Head of caudate nucleus (tissue), 42 donors: ENCODE data around the gene PRAMEF18.
"Not testable (repeated sequence)": the region's sequence is repeated elsewhere in the genome, so short reads cannot be mapped to it uniquely, and the experiment has no call there.

Experiments
- DNase-seq, 42 donors: peaks; one replicate each; pipeline versions ENCODE4 v3.0.0 to v3.0.0-alpha.2; 2020 to 2021; ENCODE audit warnings: mixed read lengths in 7 of 42
- intact Hi-C: fragments of 100-400 bp; cut with DNase I; formaldehyde crosslinking; loops from one replicate; pipeline ENCODE4 v1.15.0; 2022

Gene PRAMEF18, protein sequence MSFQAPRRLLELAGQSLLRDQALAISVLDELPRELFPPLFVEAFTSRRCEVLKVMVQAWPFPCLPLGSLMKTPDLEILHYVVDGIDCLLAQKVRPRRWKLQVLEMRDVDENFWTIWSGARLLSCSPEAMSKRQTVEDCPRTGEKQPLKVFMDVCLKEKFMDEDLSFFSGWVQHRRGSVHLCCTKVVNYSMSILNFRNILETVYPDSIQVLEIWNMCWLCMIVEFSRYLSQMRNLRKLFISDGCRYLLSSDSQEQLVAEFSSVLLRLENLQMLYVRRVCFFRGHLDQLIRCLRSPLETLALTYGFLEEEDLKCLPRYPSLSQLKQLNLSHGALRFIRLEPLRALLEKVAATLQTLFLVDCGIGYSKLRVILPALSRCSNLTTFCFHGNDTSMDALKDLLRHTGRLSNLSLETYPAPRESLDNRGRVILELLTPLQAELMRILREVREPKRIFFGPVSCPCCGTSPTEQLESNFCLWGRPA

DNA sequence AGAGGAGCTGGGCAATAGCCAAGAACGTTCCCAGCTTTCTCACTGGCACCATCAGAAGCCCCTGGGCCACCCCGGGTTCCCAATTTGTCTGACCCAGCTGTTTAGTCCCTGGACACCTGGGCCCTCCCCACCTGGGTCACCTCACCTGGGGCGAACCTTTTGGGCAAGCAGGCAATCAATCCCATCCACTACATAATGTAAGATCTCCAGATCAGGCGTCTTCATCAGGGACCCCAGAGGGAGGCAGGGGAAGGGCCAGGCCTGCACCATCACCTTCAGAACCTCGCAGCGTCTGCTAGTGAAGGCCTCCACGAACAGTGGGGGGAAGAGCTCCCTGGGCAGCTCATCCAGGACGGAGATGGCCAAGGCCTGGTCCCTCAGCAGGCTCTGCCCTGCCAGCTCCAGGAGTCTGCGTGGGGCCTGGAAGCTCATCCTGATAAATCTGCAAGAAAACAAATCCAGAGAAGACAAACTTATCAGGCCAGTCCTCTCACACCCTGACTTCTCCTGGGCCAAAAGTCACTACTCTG lies at the start of gene PRAMEF18:
Gene PRAMEF18, minus strand, starts transcription at position 480 of the 530 bp plus-strand sequence. Its CDS starts 48 bp downstream, at position 432.
- intact Hi-C loops, result not testable (repeated sequence)
- peak in 5 of 42 donors; percentile 5 to 25 (median 12) for DNase-seq

DNA sequence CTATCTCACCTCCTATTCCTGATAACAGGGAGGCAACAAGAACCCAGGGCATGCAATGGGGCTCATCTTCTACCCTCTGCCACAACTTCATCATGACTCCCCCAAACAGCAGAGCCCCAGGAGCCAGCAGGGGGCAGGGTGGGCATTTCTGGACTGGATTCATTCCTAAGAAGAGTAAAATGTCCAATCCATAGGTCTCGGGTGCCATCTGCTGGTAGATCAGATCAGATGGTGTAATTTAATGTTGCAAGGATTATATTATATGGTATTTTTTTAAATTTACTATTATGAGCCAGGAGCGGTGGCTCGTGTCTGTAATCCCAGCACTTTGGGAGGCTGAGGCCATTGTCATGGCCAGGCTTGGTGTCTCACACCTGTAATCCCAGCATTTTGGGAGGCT lies 39.2 kb upstream of the PRAMEF18 start:
- intact Hi-C loops, DNase-seq: not testable (repeated sequence)

DNA sequence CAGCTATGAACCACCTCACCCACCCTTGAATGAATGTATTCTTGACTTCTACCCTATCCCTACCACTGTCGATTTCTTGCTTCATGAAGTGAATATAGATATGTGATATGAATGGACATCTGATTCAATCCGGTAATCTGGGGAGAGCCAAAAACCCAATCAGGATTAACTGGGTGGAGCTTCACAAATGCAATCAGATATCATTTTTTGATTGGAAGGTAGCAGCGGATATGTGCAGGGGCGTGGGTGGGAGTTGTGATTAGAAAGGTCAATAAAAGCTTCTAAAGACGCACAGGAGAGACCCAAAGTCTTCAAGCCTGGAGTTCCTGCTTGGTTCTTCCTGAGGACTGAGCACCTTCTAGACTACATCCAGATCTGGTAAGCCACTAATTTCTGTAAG lies 27.9 kb upstream of the PRAMEF18 start, which contains the start of gene PRAMEF5:
Gene PRAMEF5, plus strand, starts transcription at position 301 of the 400 bp plus-strand sequence. CDS start 5,071 bp downstream, outside the sequence.
- DNase-seq, intact Hi-C loops: not testable (repeated sequence)

DNA sequence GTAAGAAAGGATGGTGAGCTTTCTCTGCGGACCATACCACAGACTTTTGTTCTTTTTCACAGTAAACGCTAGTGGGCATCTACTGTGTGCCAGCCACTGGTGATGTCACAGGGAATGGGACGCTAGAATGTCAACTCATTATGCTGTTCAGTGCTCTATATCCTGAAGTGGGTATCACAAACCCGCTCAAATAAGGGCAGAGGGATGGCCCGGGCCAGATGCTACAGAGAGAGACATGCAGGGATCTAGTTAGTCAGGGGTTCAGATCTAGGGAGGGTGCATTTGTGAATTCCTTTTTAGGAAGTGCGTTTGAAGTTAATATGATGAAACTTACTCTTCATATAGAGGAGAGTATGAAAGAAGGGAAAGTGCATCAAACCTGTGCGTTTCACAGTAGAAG lies 21.2 kb upstream of the PRAMEF18 start:
- intact Hi-C loops, result not testable (repeated sequence)
- DNase-seq, result peak in 1 of 42 donors; percentile 19

DNA sequence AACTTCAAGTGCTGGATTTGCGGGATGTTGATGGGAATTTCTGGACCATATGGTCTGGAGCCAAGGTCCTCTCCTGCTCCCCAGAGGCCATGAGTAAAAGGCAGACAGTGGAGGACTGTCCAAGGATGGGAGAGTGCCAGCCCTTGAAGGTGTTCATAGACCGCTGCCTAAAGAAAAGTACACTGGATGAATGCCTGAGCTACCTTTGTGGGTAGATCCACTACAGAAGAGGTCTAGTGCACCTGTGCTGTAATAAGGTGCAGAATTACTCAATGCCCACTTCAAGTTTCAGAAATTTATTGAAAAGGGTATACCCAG lies 20.6 kb upstream of the PRAMEF18 start:
- intact Hi-C loops, result not testable (repeated sequence)
- peak in 1 of 42 donors; percentile 23 for DNase-seq

DNA sequence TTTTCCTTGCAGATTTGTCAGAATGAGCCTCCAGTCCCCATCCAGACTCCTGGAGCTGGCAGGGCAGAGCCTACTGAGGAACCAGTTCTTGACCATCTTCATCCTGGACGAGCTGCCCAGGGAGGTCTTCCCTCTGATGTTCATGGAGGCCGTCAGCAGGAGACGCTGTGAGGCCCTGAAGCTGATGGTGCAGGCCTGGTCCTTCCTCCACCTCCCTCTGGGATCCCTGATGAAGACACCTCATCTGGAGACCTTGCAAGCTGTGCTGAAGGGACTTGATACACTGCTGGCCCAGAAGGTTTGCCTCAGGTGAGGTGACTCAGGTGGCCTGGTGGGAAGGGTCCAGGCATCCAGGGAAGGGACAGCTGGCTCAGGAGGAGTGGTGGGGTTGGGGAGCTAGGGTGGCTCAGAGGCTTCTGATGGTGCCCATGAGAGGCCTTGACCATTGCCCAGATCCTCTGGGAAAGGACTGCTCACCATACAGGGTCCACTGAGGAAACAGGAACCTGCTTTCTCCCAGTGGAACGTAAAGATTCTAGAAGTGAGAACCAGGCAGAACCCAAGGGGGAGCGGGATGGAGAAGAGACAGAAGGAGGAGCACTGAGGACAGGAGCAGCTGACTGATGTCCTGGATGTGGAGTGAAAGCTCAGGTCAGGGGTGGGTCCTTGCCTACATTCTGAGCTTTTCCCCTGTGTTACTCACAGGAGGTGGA lies 20.0 kb upstream of the PRAMEF18 start:
- intact Hi-C loops, result not testable (repeated sequence)
- DNase-seq, result peak in 2 of 42 donors; percentile 5 to 18

DNA sequence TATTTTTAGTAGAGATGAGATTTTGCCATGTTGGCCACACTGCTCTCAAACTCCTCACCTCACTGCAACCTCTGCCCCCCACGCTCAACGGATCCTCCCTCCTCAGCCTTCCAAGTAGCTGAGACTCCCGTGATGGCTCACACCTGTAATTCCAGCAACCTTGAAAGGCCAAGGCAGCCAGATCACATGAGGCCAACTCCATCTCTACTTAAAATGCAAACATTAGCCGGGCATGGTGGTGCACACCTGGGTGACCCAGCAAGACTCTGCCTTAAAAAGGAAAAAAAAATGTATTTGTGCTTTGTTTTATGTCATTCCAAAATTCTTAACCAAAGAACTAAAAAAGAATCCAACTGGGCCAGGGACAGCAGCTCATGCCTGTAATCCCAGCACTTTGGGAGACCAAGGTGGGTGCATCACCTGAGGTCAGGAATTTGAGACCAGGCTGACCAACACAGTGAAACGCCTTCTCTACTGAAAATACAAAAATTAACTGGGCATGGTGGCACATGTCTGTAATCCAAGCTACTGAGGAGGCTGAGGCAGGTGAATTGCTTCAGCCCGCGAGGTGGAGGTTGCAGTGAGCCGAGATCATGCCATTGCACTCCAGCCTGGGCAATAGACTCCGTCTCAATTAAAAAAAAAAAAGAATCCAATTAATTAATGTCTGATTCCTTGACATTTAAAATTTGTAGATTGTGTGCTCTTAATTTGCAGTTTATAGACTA lies 17.7 kb upstream of the PRAMEF18 start:
- peak in 2 of 42 donors; percentile 23 to 30 for DNase-seq
- intact Hi-C loops, result not testable (repeated sequence)

DNA sequence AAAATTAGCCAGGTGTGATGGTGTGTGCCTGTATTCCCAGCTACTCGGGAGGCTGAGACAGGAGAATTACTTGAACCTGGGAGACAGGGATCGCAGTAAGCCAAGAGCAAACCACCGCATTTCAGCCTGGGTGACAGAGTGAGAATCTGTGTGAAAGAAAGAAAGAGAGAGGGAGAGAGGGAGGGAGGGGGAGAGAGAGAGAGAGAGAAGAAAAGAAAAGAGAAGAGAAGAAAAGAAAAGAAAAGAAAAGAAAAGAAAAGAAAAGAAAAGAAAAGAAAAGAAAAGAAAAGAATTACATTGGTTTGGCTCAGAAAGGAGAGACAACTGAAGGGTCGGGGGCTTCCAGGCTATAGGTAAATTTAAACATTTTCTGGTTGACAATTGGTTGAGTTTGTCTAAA lies 13.7 kb upstream of the PRAMEF18 start:
- DNase-seq, result peak in 2 of 42 donors; percentile 5 to 29
- intact Hi-C loops, result not testable (repeated sequence)

DNA sequence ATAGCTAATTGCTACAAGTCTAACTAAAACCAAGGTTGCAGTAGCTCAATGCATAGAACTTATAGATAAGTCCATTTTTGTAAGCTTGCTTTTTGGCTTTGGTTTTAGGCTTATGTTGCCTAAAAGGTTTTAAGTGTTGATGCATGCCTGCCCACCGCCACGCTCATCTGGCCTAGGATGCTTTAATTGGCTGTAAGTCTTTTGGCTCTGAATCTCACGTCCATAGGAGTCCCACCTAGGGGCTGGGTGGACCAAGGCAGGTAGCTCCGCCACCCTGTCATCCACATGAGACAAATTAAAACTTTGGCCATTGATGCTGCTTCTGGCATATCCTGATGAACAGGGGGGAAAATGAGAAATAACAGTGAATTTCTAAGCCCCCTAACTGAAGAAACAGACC lies 11.6 kb upstream of the PRAMEF18 start:
- peak in 5 of 42 donors; percentile 1 to 42 (median 7) for DNase-seq
- intact Hi-C loops, result not testable (repeated sequence)

DNA sequence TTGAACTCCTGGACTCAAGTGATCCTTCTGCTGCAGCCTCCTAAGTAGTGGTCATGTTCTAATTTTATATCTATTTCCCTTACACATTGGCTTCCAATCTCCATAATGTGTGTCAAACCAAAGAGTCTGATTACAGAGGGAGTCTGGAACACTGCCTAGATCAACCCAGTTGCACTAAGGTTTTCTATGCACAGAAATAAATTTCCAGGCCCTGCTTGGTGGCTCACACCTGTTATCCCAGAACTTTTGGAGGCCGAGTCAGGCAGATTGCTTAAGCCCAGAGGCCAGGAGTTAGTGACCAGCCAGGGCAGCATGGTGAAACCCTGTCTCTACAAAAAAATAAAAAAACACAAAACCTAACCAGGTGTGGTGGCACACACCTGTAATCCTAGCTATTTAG lies 8.1 kb upstream of the PRAMEF18 start:
- intact Hi-C loops, result not testable (repeated sequence)
- DNase-seq, result peak in 6 of 42 donors; percentile 0 to 41 (median 20)

DNA sequence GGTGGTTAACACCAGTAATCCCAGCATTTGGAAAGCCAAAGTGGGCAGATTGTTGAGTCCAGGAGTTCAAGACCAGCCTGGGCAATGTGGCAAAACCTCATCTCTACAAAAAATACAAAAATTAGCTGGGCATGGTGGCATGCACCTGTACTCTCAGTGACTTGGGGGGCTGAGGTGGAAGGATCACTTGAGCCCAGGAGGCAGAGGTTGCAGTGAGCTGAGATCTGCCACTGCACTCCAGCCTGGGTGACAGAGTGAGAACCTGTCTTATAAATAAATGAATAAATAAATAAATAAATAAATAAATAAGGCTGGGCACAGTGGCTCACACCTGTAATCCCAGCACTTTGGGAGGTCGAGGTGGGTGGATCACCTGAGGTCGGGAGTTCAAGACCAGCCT lies 6.1 kb upstream of the PRAMEF18 start:
- peak in 3 of 42 donors; percentile 1 to 38 (median 33) for DNase-seq
- intact Hi-C loops, result not testable (repeated sequence)

DNA sequence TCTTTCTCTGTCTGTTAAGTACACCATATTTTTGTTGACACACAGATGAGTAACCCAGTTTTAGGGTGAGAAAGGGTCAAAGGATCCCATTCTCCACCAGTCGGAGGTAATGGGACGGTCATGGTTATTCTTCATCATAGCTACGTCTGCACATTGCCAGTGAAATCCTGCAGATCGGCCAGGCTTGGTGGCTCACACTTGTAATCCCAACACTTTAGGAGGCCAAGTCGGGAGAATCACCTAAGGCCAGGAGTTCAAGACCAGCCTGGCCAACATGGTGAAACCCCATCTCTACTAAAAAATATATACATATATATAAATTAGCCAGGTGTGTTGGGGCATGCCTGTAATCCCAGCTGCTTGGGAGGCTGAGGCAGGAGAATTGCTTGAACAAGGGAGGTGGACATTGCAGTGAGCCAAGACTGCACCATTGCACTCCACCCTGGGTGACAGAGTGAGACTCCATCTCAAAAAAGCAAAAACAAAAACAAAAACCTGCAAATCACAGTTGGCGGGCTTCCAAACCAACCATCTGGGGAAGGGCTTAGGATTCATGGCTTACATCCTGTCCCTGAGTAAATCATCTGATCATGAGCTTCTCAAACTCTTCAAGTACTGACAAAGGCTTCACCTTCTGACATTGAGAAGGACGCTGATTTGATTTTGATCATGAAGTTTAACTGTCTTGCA lies 5.3 kb upstream of the PRAMEF18 start:
- DNase-seq, result peak in 5 of 42 donors; percentile 0 to 42 (median 5)
- intact Hi-C loops, result not testable (repeated sequence)

DNA sequence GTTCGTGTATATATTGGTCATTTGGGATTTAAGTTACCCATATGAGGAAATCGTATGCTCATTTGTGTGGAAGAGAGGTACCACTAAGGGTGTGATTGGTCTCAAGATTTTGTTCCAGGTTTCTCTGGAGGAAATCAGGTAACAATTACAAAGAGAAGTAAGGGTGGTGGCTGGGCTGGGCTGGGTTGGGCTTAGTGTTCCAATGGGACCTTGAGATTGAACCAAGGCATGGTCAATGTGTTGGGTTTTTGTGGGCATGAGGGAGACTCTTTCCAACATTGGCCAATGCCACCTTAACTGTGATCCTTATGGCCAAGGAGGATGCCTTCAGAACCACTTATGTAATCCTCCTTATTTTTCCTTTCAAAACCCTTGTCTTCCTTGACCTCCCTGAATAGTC lies 4.6 kb upstream of the PRAMEF18 start:
- intact Hi-C loops, result not testable (repeated sequence)

DNA sequence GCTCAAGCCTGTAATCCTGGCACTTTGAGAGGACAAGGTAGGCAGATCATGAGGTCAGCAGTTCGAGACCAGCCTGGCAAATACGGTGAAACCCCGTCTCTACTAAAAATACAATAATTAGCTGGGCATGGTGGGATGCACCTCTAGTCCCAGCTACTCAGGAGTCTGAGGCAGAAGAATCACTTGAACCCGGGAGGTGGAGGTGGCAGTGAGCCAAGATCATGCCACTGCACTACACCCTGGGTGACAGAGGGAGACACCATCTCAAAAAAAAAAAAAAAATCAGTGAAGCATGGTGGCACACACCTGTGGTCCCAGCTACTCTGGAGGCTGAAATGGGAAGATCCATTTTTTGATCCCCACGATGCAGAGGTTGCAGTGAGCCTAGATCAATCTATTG lies 4.1 kb upstream of the PRAMEF18 start:
- intact Hi-C loops, result not testable (repeated sequence)

More for the DNA sequence above, 4.6 kb upstream of the PRAMEF18 start:
- peak in 7 of 42 donors; percentile 1 to 34 (median 8) for DNase-seq

DNA sequence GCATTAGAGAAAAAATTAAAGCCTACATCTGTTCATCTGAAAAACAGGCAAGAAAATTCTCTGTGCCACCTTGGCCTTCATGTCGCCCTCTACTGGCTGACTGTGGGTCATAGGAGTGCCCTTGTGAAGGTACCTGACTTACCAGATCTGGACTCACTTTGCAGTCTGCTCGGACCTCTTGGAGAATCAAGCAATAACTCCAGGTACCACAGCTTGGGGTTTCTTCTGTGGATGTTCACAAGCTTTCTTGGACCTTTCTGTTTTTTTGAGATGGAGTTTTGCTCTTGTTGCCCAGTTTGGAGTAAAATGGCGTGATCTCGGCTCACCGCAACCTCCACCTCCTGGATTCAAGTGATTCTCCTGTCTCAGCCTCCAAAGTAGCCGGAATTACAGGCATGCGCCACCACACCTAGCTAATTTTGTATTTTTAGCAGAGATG lies 2.4 kb upstream of the PRAMEF18 start:
- intact Hi-C loops, result no loop called here
- peak in 19 of 42 donors; percentile 6 to 71 (median 31) for DNase-seq

More for the DNA sequence above, 4.1 kb upstream of the PRAMEF18 start:
- peak in 5 of 42 donors; percentile 3 to 30 (median 11) for DNase-seq

DNA sequence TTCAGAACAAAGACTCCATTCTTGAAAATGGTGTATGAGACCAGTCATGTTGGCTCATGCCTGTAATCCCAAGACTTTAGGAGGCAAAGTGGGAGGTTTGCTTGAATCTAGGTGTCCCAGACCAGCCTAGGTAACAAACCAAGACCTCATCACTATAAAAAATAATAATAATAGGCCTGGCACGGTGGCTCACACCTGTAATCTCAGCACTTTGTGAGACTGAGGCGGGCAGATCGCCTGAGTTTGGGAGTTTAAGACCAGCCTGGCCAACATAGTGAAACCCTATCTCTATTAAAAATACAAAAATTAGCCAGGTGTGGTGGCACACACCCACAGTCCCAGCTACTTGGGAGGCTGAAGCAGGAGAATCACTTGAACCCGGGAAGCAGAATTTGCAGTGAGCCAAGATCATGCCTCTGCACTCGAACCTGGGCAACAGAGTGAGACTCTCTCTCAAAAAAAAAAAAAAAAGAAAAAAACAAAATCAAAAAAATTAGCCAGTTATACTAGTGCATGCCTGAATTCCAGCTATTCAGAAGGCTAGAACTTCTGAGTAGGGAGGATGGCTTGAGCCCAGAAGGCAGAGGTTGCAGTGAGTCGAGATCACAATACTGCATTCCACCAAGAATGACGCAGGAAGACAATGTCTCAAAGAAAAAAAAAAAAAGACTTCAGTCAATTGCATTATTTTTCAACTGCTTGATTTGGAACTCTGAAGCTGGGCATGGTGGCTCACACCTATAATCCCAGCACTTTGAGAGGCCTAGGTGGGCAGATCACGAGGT lies 1.5 kb upstream of the PRAMEF18 start:
- DNase-seq, result peak in 7 of 42 donors; percentile 0 to 31 (median 6)
- intact Hi-C loops, result not testable (repeated sequence)

DNA sequence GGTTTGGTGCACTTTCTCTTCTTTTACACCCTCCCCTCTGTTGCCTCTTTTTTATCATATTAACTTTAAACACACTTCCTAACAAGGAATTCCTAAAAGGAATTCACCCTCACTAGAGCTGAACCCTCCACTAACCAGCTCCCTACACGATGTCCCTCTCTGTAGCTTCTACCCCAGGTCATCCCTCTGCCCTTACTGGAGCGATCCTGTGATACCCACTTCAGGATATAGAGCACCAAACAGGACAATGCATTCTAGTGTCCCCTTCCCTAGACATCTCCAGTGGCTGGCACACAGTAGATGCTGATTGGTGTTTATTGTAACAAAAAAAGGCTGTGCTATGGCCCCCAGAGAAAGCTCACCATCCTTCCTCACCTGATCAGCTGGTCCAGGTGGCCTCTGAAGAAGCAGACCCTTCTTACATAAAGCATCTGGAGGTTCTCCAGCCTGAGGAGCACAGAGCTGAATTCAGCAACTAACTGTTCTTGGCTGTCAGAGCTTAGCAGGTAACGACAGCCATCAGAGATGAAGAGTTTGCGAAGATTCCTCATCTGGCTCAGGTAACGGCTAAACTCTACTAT lies 1.4 kb downstream of the PRAMEF18 start:
- DNase-seq, result peak in 6 of 42 donors; percentile 0 to 33 (median 12)
- intact Hi-C loops, result no loop called here
